GM19452 (cell line): ENCODE data around the gene CACNA1I.

Experiments
- ATAC-seq: cut with Tn5 transposase; IDR thresholded peaks from one replicate; pipeline ENCODE4 v1.9.1; 2021; ENCODE audit not compliant: unreplicated experiment

The CACNA1I gene

DNA sequence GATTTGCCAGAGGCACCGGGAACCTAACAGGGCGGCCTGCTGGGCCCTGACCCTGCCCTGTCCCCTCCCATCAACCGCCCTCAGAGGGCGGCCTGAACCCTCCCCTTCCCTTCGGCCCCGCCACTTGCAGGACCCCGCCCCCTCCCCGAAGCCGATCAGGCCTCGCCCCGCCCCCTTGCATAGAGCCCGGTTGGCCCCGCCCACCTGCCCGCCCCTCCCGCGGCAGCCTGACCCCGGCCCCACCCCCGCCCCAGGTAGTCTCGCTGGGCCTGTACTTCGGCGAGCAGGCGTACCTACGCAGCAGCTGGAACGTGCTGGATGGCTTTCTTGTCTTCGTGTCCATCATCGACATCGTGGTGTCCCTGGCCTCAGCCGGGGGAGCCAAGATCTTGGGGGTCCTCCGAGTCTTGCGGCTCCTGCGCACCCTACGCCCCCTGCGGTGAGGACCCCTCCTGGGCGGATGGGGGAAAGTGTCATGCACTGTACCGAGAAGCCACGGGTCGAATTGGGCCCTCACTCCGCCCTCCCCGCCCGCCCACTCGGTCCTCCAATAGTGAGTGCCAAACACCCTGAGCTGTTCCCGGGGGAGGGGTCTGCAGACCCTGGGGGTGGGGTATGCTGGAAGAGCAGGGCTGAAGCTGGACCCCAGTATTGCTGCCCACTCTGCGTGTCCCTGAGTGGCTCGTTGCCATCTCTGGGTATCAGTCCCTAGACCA, 94.1 kb downstream of the CACNA1I start:
- no peak for ATAC-seq

DNA sequence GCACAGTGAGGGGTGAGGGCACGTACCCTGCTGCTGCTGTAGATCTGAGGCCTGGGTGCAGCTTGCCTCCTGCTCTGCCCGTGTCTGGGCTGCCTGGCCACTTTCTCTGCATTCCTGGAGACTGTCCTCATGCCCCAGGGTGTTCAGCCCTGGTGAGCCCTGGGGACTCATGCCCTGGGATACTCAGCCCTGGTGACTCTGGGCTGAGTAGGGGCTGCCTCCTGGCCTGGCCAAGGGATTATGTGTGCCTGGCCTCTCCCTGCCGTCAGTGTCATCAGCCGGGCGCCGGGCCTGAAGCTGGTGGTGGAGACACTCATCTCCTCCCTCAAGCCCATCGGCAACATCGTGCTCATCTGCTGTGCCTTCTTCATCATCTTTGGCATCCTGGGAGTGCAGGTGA, 94.7 kb downstream of the CACNA1I start:
- no peak for ATAC-seq

DNA sequence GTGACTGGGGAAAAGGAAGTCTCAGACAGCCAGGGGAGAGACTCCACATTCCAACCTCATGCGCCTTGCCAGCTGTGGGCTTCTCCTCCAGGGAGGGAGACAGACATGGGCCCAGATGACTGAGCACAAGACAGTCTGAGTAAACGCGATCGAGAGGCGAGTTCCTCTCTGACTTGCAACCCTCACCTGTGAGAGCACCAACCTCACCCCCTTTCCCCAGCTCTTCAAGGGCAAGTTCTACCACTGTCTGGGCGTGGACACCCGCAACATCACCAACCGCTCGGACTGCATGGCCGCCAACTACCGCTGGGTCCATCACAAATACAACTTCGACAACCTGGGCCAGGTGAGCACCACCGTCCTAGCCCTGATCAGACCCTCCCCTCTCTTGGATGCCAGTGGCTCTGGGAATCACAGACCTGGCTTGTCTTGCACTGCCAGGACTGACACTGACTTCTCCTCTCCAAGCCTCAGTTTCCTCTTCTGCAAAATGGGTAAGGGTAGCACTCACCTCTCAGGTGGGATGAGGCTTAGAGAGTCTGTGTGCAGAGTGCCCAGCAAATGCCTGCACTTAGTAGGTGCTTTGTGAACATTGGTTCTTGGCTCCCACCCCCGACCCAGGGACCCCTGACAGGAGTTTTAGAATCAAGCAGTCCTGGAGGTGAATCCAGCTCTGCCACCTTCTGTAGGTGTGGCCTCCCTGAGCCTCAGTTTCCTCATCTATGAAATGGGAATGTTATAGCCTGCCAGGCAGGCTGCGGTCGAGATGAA, 95.3 kb downstream of the CACNA1I start:
- no peak for ATAC-seq

DNA sequence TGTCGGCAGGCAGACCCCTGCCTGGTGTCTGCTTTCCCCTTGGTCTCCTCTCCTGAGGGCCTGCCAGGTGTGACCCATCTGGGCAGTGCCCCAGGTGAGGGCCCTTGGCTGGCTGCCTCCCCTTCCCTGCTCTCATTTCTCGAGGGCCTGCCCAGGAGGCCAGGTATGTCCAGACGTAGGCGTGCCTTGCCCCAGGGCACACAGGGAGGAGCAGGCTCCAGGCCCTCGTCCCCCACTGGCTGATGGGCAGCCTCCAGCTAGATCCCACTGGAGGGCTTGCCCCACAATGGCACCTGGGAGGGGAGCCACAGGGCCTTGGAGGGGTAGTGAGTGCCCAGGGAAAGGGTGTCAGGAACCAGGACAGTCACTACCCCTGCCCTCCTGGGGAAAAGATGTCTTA, 95.9 kb downstream of the CACNA1I start:
- ATAC-seq, result no peak

DNA sequence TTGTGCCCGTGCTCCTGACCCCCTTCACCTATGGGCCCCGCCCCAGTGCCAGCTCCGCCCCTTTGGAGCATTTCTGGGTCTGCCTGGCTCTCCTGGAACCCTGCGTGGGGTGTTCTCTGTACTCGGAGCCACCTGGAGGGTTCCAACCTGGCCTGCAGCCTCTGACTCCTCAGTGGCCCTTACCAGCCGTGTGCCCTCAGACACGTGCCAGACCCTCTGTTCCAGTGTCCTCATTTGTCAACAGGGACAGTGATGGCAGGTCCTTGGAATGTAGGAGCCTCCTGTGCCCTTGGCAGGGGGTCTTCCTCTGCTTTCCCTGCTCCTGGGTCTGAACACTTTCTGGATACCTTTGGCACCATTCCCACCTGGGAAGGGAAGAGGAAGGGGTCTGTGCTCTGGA, 96.4 kb downstream of the CACNA1I start:
- ATAC-seq, result no peak

DNA sequence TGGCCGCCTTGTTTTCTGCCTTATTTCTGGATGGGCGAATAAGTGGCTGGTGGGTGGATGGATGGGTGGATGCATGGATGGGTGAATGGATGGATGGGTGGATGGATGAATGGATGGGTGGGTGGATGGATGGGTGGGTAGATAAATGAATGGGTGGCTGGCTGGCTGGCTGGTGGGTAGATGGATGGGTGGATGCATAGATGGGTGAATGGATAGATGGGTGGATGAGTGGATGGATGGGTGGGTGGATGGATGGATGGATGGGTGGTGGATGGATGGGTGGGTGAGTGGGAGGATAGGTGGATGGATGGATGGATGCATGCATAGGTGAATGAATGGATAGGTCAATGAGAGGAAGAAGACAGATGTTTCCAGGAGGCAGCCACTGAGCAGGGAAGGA, 98.9 kb downstream of the CACNA1I start:
- no peak for ATAC-seq

DNA sequence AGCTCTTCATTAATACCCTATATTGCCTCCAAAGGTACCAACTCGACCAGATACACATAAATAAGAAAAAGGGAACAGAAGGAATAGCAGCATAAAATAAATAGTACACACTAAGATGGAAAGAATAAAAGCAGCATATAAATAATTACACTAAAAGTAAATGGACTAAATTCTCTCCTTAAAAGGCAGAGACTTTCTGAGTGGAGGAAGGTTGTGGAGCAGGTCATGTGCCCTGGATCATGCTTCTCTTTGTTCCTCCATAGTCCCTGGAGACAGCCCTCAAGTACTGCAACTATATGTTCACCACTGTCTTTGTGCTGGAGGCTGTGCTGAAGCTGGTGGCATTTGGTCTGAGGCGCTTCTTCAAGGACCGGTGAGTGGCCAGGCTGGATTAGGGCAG, 101.4 kb downstream of the CACNA1I start:
- no peak for ATAC-seq

DNA sequence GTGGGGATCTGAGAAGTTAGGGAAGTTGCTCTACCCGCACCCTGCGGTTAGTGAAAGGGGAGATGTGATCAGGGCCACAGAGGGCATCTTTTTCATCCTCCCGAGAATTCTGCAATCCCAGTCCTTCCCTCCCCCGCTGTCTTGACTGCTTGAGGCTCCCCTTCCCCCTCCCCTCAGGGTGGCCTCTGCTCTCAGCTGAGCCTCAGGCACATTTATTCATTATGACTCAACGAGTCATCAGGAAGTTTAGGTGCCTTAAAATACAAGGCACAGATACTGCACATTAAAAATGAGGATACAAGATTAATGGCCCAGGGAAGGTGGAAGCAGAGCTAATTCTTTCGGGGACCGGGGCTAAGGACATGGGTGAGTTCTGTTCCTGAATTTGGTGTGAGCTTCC, 104.0 kb downstream of the CACNA1I start:
- no peak for ATAC-seq

DNA sequence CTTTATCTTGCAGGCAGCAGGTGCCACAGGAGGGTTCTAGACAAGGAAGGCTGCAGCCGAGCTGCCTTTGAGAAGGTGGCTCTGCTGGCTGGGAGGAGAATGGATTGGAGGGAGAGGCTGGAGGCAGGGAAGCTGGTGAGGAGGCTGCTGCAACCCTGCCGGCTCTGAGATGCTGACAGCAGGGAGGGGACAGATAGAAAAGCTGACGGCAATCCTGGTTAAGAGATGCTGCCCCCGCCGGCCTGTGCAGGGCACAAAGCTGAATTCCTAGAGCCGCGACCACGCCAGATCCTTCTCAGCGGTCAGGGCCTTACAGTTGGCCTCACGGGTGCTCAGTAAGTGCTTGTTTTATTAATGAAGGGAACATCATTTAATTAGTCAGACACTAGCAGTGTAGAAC, 105.4 kb downstream of the CACNA1I start:
- no peak for ATAC-seq

DNA sequence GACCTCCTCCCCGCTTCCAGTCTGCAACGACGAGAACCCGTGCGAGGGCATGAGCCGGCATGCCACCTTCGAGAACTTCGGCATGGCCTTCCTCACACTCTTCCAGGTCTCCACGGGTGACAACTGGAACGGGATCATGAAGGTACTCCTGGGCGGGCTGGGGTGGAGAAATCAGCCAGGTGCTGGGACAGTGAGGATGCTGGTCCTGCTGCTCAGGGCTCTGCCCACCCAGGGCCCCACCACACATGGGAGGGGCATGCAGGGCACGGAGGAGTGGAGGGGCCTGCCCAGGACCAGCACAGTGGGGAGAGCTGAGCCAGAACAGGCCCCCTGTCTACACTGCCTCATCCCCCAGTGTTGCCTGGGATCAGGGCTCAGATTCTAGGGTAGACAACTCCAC, 107.4 kb downstream of the CACNA1I start:
- no peak for ATAC-seq

DNA sequence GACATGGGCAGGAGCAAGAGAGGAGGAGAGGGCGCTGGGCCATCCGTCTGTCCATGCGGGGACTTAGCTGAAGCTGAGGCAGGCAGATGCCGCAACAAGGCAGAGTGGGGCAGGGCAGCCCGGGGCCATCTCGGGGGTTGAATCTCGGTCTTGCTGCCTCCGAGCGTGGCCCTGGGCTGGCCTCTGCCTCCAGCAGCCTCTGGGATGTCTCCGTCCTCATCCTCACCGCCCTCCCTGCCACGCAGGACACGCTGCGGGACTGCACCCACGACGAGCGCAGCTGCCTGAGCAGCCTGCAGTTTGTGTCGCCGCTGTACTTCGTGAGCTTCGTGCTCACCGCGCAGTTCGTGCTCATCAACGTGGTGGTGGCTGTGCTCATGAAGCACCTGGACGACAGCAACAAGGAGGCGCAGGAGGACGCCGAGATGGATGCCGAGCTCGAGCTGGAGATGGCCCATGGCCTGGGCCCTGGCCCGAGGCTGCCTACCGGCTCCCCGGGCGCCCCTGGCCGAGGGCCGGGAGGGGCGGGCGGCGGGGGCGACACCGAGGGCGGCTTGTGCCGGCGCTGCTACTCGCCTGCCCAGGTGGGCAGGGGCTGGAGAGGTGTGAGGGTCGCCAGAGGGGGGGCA, 108.4 kb downstream of the CACNA1I start:
- no peak for ATAC-seq

DNA sequence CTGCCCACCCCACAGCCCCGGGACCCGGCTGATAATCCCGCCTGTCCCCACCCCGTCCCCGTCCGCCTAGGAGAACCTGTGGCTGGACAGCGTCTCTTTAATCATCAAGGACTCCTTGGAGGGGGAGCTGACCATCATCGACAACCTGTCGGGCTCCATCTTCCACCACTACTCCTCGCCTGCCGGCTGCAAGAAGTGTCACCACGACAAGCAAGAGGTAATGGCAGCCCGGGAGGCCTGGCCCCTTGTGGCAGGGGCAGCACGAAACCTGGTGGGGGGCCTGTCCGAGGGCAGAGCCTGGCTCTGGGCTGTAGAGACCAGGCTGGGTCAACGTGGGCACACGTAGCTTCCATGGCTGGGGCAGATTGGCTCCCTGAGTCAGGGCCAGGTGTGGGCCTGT, 109.1 kb downstream of the CACNA1I start:
- ATAC-seq, result no peak

DNA sequence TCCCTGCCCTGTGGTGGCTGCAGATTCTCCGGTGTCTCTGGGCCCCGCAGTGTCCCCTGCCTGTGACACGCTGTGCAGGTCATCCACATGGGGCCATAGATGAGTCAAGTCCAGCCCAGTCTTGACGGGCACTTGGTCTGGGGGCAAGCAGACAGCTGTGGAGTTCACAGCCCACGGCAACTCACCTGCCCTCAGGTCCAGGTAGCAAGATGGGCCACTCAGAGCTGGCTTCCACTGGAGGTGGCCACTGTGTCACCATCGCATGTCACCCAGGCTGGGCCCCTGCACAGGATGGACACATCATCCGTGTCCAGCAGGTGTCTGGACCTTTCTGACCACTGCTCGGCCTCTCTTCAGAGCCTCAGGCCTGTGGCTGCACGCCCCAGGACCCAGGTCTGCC, 109.9 kb downstream of the CACNA1I start:
- ATAC-seq, result no peak

DNA sequence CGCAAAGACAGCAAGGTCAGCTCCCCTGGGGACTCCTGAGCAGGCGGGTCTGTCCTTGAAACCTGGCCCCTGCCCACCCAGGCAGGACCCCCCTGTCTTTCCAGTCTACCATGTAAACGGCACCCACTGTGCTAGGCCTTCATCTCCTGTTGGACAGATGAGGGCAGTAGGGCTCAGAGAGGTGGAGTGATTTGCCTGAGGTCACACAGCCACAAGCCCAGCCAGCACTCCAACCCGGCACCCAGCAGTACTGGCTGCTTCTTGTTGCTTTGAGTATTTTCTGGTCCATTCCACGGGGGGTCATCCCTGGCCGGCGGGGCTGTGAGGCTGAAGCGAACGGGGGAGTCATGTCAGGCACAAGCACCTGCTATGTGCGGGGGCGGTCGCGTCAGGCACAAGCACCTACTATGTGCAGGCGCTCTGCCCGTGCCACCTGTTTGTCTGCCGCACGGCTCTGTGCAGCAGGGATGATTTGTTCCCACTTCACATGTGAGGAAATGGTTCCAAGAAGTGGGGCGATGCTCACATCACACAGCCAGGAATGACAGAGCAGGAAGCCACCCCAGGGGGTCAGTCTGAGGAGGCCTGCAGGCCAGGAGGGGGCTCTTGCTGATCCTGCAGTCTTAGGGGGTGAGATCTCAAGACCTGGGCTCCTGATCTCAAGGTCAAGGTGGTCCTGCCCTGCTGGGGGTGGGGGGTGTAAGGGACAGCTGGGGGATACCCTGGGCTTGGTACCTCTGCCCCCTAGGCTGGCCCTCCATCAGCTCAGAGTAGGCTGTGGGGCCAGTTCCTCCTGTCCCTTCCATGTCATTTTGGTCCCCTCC, 110.7 kb downstream of the CACNA1I start:
- ATAC-seq, result no peak

DNA sequence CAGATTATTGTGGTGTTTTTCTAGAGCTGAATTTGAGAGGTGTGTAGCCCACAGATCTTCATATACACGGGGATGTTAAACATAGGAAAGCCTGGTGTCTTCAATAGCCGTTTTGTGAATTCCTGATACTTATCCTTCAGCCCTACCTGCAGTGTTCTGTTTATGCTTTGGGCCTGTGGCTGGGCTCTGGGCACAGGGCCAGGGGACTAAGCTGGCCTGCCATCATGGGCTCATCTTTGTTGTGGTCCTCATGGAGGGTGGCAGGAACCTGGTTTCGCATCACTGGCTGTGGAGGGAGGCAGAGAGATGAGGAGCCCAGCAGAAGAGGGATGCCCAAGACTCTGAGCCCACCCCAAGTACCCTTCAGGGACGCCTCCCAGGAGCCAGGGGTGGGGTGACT, 112.4 kb downstream of the CACNA1I start:
- no peak for ATAC-seq

DNA sequence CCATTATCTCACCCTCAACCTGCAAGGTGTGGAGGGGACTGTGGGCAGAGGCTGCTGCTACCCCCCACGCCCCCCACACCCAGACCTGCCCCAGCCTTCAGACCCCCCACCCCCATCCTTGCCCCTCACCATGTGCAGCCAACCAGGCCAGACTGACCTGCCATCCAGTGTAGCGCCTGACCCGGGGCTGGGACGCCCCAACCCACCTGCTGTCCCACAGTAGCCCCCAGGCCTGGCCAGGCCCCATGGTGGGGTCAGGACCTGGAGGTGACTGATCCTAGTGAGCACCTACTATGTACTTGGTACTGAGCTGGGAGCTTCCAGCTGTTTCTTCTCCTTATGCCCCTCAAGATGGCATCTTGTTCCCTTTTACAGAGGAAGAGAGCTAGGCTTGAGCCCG, 113.1 kb downstream of the CACNA1I start:
- ATAC-seq, result no peak

DNA sequence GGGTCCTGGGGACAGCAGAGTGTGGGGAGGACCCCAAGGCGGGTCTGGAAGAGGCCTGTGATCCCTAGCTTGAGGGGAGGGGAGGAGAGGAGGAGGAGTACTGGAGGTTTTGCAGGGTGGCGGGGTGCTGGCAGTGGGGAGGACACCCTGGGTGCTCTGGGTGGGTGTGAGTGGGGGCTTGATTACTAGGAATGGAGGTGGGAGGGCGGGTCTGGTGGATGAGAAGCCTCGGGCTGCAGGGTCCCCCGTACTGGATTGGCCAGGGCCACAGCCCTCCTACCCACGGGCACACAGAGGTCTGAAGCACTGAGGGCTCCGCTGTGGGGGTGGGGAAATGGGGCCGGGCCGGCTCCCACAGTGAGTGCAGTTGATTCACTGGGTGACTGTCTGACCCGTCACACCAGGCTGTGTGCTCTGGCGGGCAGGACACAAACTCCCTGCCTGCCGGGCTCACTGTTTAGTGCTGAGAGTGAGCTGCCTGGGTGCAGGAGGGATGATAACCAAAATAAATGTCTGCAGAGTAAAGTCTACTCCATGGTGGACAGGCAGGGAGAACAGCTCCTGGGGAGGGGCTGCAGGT, 114.2 kb downstream of the CACNA1I start:
- no peak for ATAC-seq

DNA sequence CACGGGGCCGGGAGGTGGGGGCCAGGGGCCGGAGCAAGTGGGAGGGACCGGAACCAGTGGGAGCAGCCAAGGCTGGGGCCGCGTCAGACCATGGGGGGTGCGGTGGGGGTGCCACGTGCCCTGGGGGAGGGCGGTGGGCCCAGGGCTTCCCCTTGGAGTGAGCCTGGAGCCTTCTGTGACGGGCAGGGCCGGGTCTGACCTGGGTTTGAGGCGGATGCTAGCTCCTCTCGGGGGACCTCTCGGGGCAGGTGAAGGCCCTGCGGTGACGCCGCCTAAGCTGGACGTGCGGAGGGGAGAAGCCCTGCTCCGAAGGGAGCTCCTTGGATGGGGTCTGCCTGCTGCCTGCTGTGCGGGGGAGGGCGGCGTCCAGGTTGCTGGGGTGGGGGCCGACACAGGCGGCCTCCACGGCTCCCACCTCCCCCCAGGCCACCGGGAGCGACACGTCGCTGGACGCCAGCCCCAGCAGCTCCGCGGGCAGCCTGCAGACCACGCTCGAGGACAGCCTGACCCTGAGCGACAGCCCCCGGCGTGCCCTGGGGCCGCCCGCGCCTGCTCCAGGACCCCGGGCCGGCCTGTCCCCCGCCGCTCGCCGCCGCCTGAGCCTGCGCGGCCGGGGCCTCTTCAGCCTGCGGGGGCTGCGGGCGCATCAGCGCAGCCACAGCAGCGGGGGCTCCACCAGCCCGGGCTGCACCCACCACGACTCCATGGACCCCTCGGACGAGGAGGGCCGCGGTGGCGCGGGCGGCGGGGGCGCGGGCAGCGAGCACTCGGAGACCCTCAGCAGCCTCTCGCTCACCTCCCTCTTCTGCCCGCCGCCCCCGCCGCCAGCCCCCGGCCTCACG, 115.0 kb downstream of the CACNA1I start:
- no peak for ATAC-seq

DNA sequence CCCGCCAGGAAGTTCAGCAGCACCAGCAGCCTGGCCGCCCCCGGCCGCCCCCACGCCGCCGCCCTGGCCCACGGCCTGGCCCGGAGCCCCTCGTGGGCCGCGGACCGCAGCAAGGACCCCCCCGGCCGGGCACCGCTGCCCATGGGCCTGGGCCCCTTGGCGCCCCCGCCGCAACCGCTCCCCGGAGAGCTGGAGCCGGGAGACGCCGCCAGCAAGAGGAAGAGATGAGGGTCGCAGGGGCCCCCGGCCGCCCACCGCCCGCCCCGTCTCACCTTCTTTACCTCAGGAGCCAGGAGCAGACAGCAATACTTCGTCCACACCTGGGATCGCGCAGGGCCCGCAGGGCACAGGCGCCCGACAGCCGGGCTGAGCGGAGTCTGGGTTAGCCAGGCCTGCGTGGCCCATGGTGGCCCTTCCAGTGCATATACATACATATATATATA, 115.6 kb downstream of the CACNA1I start:
- ATAC-seq, result no peak
